Common myeloid progenitor, CD34-positive (primary cell): ENCODE measurements around the gene AQR.
A peak's percentile ranks its signal among the peaks of the same experiment; 100 is the strongest.

Source experiments
- CTCF ChIA-PET: fragments of 350-600 bp; sonication (Branson Sonifier 250); formaldehyde crosslinking; loops from one replicate; lab custom pipeline; 2021; ENCODE audit warnings: antibody characterized with exemption; lab: Charles Lee
- POLR2A ChIA-PET: fragments of 350-600 bp; sonication (Branson Sonifier 250); formaldehyde crosslinking; loops from one replicate; lab custom pipeline; 2021; ENCODE audit warnings: antibody characterized with exemption; lab: Charles Lee
- DNase-seq, 3 donors: peaks; one replicate each; pipeline versions ENCODE4 v3.0.0 to v3.0.0-alpha.2; 2013
- H3K27ac ChIP-seq, 2 experiments: 1 replicate in 1 of 2; 2 replicates in 1 of 2; pipeline ENCODE4 v1.7.0; 2013; ENCODE audit warnings: inconsistent platforms in 2 of 2, low read length in 2 of 2, mild to moderate bottlenecking in 2 of 2, low read depth in 1 of 2, moderate library complexity in 1 of 2; ENCODE audit not compliant: severe bottlenecking in 2 of 2, insufficient read depth in 1 of 2, poor library complexity in 1 of 2
- H3K27me3 ChIP-seq, 5 experiments: replicated peaks in 2 of 5; 1 replicate in 3 of 5; 2 replicates in 2 of 5; pipeline versions ENCODE4 v1.6.1 to v1.7.0; 2013; ENCODE audit warnings: low read length in 4 of 5, mild to moderate bottlenecking in 2 of 5, moderate library complexity in 2 of 5, inconsistent platforms in 1 of 5; ENCODE audit not compliant: insufficient read depth in 5 of 5, control insufficient read depth in 4 of 5
- H3K36me3 ChIP-seq, 4 experiments: 1 replicate in 2 of 4; 2 replicates in 2 of 4; pipeline versions ENCODE4 v1.6.1 to v1.7.0; 2013; ENCODE audit warnings: low read length in 3 of 4, control low read depth in 1 of 4, mild to moderate bottlenecking in 1 of 4; ENCODE audit not compliant: control insufficient read depth in 4 of 4, insufficient read depth in 4 of 4
- H3K4me1 ChIP-seq, 4 experiments: 1 replicate in 3 of 4; 2 replicates in 1 of 4; pipeline versions ENCODE4 v1.6.1 to v1.7.1; 2013; ENCODE audit warnings: low read length in 3 of 4, mild to moderate bottlenecking in 3 of 4, control low read depth in 1 of 4, inconsistent platforms in 1 of 4, moderate library complexity in 1 of 4; ENCODE audit not compliant: control insufficient read depth in 4 of 4, insufficient read depth in 4 of 4; ENCODE audit errors: control extremely low read depth in 1 of 4
- H3K4me3 ChIP-seq, 7 experiments: 1 replicate in 4 of 7; 2 replicates in 3 of 7; pipeline versions ENCODE4 v1.5.1 to v1.7.0; 2013; ENCODE audit warnings: mild to moderate bottlenecking in 7 of 7, low read length in 6 of 7, moderate library complexity in 6 of 7, inconsistent platforms in 2 of 7, low read depth in 2 of 7, control low read depth in 1 of 7; ENCODE audit not compliant: insufficient read depth in 4 of 7, control insufficient read depth in 1 of 7; ENCODE audit errors: extremely low read depth in 1 of 7
- H3K9me3 ChIP-seq, 5 experiments: 1 replicate in 4 of 5; 2 replicates in 1 of 5; pipeline versions ENCODE4 v1.6.1 to v1.7.1; 2013; ENCODE audit warnings: low read length in 4 of 5, mild to moderate bottlenecking in 2 of 5, inconsistent platforms in 1 of 5, low read depth in 1 of 5, moderate library complexity in 1 of 5; ENCODE audit not compliant: control insufficient read depth in 4 of 5, insufficient read depth in 2 of 5; ENCODE audit errors: control extremely low read depth in 1 of 5
- WGBS: methylation state at CpG from one replicate; pipeline ENCODE4 v1.1.5; 2013; ENCODE audit not compliant: insufficient coverage; 5-methylcytosine and 5-hydroxymethylcytosine counted together

The AQR gene

DNA sequence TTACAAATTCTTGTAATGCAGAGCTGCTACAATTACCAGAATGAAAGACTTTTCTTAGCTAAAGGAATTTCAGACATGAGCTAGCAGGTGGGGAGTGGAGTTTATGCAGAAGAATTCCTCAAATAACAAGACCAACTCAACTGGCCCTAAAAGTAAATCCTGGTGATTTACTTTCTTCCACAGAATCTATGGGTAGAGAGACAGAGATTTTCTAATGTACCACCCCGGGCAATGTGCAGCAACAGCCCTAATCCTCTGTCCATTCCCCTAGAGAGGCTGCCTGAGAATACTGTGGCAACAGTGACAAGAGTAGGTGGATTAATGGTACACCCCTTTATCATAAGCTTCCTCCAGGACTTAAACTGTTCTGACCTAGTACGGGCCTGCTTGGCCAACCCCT, 55.2 kb downstream of the AQR start:
- WGBS: 100% methylated on average over 2 of the region's 2 CpGs
- H3K4me1 ChIP-seq: no peaks in the 10 kb centered on the region
- peak overlapping the region in 1 of 2 experiments; percentile 18 for H3K27ac ChIP-seq
- no peaks in the 10 kb centered on the region for H3K27me3 ChIP-seq
- H3K36me3 ChIP-seq: peaks cover 19 to 70% (median 43%) of the 10 kb centered on the region in 4 experiments
- no peak for DNase-seq
- POLR2A ChIA-PET: no interaction called here
- no peak overlapping the region for H3K4me3 ChIP-seq
- peaks cover 0 to 4% (median 0%) of the 10 kb centered on the region in 5 experiments for H3K9me3 ChIP-seq
- CTCF ChIA-PET: no interaction called here

GRCh38 chr15:34905047-34905446, 64.5 kb downstream of the AQR start:
- no peak for DNase-seq
- whole genome bisulfite sequencing: no CpG with 5 or more reads among the region's 1 CpG
- ChIA-PET POLR2A (no interaction called here), CTCF (no interaction called here)
- H3K27me3 ChIP-seq: no peaks in the 10 kb centered on the region
- no peaks in the 10 kb centered on the region for H3K4me1 ChIP-seq
- H3K36me3 ChIP-seq: peaks cover 9 to 49% (median 29%) of the 10 kb centered on the region in 4 experiments
- H3K4me3 ChIP-seq: no peak overlapping the region
- no peak overlapping the region for H3K27ac ChIP-seq
- no peaks in the 10 kb centered on the region for H3K9me3 ChIP-seq

- Histone ChIP-seq H3K27ac (peak overlapping the region in 1 of 2 experiments; percentile 12), H3K9me3 (no peaks in the 10 kb centered on the region), H3K27me3 (no peaks in the 10 kb centered on the region), H3K36me3 (peaks cover 9 to 52% (median 29%) of the 10 kb centered on the region in 4 experiments), H3K4me3 (no peak overlapping the region), H3K4me1 (no peaks in the 10 kb centered on the region)
- WGBS: no CpG with 5 or more reads among the region's 1 CpG
- ChIA-PET POLR2A (no interaction called here), CTCF (no interaction called here)
- peak in 2 of 3 donors; percentile 5 to 9 for DNase-seq
These were observed 65.0 kb downstream of the AQR start for GRCh38 chr15:34904527-34904926.

DNA sequence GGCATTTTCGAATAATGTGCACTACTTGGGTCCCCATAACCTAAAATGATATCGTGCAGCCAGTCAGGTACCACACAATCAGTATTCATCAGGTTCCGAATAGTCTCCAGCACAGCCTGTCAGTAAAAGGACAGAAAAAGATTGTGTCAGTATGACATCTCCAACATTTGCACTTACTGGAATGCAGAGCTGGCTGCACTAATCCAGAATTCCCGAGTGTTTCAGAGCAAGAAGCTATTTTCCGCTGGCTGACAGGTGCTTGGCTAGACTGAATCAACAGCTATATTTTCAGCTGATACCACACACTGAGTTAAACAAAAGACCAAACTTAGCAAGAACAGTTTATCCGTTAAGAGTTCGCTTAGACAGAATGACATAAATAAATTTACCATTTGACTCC, 68.8 kb downstream of the AQR start:
- Histone ChIP-seq H3K4me3 (no peak overlapping the region), H3K4me1 (no peaks in the 10 kb centered on the region), H3K27ac (no peak overlapping the region), H3K27me3 (no peaks in the 10 kb centered on the region), H3K36me3 (peaks cover 4 to 59% (median 34%) of the 10 kb centered on the region in 4 experiments), H3K9me3 (no peaks in the 10 kb centered on the region)
- WGBS: 97% methylated on average over 5 of the region's 7 CpGs
- ChIA-PET POLR2A (no interaction called here), CTCF (no interaction called here)
- no peak for DNase-seq

DNA sequence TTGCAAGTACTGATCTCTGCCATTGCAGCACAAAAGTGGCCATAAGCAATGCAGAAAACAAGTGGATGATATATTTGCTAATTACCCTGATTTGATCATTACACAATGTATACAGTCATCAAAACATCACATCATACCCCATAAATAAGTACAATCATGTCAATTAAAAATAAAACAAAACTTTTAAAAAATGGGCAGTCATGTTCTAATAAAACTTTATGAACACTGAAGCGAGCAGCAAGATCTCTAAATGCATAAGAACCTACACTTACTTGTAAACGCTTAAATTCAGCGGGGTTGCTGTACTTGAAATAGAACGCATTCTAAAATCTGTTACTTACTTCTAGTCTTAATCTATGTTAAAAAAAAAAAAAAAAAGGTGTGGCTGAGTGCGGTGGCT, 73.4 kb downstream of the AQR start:
- no peak overlapping the region for H3K4me3 ChIP-seq
- WGBS: 100% methylated on average over 1 of the region's 5 CpGs
- H3K9me3 ChIP-seq: peaks cover 7 to 20% (median 13%) of the 10 kb centered on the region in 5 experiments
- CTCF ChIA-PET: no interaction called here
- H3K27me3 ChIP-seq: no peaks in the 10 kb centered on the region
- peaks cover 24 to 79% (median 52%) of the 10 kb centered on the region in 4 experiments for H3K36me3 ChIP-seq
- no peak overlapping the region for H3K27ac ChIP-seq
- DNase-seq: no peak
- no peaks in the 10 kb centered on the region for H3K4me1 ChIP-seq
- POLR2A ChIA-PET: no interaction called here

- no peaks in the 10 kb centered on the region for H3K4me1 ChIP-seq
- CTCF ChIA-PET: no interaction called here
- peaks cover 31 to 73% (median 53%) of the 10 kb centered on the region in 4 experiments for H3K36me3 ChIP-seq
- H3K27me3 ChIP-seq: no peaks in the 10 kb centered on the region
- DNase-seq: no peak
- H3K9me3 ChIP-seq: peaks cover 7 to 20% (median 13%) of the 10 kb centered on the region in 5 experiments
- no peak overlapping the region for H3K27ac ChIP-seq
- POLR2A ChIA-PET: no interaction called here
- no peak overlapping the region for H3K4me3 ChIP-seq
These were observed 75.6 kb downstream of the AQR start for GRCh38 chr15:34893967-34894366.

GRCh38 chr15:34892963-34893591, 76.5 kb downstream of the AQR start:
- peak in 1 of 3 donors; percentile 3 for DNase-seq
- no peaks in the 10 kb centered on the region for H3K27me3 ChIP-seq
- CTCF ChIA-PET: no interaction called here
- H3K27ac ChIP-seq: no peak overlapping the region
- WGBS: 98% methylated on average over 6 of the region's 7 CpGs
- POLR2A ChIA-PET: no interaction called here
- peaks cover 31 to 77% (median 52%) of the 10 kb centered on the region in 4 experiments for H3K36me3 ChIP-seq
- H3K4me1 ChIP-seq: no peaks in the 10 kb centered on the region
- H3K4me3 ChIP-seq: no peak overlapping the region
- peaks cover 7 to 20% (median 13%) of the 10 kb centered on the region in 5 experiments for H3K9me3 ChIP-seq
